CD4-positive, alpha-beta T cell treated with Interleukin-6 for 4 hours (primary cell): Measurements from ENCODE around the gene RABGAP1L.
A peak's percentile ranks its signal among the peaks of the same experiment; 100 is the strongest.
"Not testable (repeated sequence)": the region's sequence is repeated elsewhere in the genome, so short reads cannot be mapped to it uniquely, and the experiment has no call there.

Experiments
- DNase-seq: peaks from one replicate; pipeline ENCODE4 v3.0.0-alpha.2; 2020; ENCODE audit warnings: mixed read lengths

Gene RABGAP1L

DNA sequence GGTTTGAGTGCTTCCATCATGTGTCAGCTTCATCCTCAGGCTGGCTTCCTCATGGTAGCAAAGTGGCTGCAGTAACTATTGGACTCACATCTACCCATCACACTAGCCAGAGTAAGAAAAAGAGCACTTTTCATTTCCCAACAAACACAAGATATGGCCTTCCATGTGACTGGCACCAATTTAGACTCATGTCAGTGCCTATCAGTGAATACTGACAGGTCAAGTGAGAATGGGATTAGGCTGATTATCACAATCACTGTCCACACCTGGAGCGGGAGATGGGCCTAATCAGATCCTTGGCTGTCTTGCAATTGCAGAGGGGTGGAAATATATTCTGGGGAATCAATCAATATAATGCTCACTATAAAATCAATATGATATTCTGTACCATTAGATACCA, 2.9 kb upstream of the RABGAP1L start:
- DNase-seq, result no peak

DNA sequence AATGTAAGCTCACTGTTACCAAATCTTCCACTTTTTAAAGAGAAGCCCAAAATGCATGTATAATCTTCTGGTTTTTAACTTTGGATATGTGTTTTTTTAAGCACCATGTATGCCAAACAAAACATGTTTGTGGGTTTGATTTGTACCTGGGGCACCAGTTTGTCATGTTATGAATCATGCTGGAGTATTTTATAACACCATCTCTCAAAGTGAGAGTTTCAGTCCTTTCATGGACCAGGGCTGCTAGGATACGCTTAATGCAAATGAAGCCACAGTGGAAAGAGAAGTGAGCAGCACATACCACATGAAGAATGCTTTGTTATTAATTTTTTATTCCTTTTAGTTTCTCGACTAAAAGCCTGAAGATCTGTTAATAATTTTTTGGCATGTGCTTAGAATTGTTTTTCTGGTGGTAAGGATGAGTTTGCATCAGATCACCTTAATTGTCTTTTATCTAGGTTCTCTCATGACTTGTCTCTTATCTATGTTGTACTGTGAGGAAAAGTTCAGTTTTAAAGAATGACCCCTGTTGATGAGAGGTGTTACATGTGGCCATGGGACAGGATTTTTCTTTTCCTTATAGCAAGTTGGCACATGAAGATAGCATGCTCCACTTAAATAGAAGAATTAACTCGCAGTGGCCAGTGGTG, 2.0 kb upstream of the RABGAP1L start:
- DNase-seq, result no peak

DNA sequence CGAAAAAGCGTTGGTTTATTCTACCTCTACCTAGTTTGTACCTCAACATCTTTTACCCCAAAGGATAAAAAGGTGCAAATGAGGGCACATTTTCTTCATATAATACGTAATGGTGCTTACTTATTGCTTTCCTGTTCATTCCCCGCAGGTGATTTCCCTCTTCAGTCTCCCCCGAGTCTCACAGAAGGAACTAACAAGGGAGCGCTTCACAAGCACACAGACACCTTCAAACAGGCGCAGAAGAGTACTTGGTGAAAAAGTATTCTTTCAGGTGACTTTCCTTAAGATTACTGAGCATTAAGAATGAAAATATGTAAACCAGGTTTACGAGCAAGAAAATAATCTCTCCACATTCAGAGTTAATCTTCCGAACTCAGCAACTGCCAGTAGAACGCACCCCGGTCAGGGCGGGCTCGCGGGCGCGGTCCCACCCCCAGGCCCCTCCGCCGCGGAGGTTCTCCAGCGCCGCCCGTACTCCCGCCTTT, 511 bp upstream of the RABGAP1L start:
- no peak for DNase-seq

DNA sequence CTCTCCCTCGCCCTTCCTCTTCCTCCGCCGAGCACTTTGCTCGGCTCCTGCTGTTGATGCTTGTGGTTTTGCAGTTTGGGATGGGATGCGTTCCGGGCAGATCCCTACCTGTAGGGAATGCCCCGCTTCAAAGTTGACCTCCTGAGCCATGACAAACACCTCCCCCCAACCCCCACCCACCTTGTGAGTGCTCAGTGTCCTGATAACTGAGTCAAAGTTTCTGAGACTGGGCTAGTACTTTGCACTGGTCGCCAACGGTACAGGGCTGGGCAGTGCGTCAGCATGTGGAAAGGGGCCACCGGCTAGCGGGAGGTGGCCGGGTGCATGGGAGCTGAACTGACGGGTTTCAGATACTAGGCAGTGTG, 771 bp downstream of the RABGAP1L start:
- DNase-seq, result peak; percentile 15

DNA sequence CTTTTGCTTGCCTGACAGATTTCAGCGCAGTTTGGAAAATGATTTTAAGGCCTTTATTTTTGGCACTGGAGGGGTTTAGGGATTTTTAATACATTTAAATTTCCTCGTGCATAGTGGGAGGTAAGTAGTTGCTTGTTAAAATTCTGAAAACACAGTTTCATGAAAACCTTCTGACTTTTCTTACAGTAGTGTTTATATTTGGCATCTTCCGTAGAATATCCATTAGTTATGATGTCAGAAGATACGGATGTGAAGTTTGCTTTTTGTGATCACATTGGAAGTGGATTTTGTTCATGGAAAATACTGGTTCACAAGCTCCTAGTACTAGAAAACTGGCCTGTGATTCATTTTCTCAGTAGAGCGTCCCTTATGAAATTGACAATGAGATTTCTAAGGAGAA, 1.3 kb downstream of the RABGAP1L start:
- DNase-seq, result no peak

DNA sequence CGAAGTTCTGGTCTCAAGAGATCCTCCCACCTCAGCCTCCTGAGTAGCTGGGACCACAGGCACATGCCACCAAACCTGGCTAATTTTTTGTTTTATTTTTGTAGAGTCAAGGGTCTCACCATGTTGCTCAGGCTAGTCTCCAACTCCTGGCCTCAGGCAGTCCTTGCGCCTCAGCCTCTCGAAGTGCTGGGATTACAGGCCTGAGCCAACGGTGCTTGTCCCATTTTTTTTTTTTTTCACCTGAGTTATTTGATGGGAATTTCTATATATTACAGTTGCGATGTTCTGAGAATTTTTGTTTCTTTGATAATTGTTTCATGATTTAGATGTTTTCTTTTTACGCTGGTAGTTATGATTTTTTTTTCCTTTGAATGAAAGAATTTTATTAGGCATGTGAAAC, 2.5 kb downstream of the RABGAP1L start:
- no peak for DNase-seq

DNA sequence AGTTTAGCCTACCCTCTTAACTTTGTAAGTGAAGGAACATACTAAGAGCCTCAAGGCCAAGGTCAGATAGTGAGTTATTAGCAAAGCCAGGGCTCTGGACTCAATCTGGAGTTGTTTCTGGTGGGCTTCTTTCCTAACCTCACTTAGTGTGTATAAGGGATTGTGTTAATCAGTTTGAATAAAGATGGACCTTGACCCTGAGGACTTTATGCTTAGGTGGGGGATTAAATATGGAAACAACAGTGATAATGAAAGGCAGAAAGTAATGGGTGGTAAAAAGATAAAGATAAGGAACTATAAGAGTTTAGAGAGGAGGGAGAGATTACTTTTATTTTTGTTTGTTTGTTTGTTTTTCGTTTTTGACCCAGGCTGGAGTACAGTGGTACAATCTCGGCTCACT, 5.5 kb downstream of the RABGAP1L start:
- DNase-seq, result no peak

DNA sequence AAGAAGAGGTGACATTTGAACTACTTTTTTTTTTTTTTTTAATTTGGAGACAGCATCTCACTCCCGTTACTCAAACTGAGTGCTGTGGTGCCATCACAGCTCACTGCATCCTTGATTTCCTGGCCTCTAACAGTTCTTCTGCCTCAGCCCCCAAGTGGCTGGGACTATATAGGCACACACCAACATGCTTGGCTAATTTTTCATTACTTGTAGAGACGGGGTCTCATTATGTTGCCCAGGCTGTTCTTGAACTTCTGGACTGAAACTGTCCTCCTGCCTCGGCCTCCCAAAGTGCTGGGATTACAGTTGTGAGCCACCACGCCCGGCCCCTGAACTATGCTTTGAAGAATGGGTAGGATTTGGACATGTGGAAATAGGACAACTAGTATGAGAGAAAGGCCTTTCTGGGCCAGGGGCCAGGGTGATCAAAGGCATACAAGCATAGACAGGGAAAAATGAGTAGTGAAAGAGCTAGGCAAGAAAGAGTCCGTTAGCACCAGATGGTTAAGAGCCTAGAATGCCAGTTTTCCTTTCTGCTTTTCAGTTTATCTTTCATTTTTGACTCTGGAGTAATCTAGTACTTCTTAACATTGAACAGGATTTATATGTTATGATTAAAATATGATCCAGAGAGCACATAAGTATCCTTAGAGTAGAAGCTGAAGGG, 6.3 kb downstream of the RABGAP1L start:
- DNase-seq, result no peak

DNA sequence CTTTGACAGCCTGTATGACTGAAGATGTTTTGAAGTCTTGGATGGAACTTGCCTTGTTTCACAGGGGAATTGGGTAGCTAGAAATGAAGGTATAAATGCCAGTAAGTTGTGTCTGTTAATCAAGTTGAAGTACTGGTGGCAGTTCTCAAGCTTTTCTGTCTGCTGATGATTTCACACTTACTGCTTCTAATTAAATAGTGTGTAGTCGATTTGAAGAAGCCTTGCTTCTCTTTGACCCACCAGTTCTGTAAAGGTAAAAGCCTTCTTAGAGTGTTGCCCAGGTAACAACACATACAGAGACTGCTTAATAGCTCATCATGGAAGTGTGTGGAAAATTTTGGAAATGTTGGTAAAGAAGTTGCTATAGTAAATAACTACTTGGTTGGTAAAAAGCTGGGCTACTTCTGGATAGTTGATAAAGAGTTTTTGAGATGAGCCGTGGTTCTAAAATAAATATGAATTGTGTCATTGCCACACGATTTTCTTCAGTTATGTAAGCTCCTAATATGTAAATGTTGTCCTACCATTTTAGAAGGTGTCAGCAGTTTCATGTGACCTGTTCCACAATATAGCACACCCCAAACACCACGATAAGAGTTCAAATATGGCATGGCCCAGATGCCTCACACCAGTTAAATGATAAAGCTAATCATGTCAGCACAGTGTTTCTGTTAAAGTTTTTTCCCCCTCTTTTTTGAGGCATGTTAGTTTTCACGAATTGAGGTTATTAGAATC, 7.4 kb downstream of the RABGAP1L start:
- DNase-seq, result no peak

DNA sequence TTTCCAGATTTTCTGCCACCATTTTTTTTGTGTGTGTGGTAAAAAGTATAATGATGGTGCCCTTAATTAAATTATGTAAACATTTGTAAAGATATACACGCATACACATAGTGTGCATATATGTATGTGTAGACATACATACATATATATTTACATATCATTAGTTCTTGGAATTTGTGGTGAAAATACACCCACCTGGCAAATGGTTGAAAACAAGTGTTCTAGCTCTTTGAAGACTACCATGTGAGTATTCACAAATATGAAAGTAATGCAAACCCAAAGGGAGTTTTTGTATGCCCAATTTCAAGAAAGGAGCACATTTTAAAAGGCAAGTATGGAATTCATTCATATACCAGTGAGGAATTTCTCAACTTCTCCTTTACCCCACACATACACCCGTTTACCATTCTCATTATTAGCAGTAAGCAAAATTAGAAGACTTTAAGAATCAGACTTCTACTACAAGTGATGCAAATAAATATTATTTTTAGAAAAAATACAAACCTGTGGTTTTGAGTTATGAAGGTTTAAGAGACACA, 8.0 kb downstream of the RABGAP1L start:
- no peak for DNase-seq

DNA sequence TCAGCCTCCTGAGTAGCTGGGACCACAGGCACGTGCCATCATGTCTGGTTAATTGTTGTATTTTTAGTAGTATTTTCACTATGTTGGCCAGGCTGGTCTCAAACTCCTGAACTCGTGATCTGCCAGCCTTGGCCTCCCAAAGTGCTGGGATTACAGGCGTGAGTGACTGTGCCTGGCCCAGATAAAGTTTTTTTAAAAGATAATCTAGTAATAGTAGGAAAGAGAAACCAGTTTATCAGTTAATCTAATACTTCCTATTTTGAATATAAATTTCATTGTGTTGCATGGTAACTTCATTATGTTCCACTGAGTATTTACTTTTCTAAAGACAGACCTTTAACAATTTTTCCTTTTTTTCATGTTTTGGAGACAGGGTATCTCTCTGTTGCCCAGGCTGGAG, 10.0 kb downstream of the RABGAP1L start:
- DNase-seq, result no peak

DNA sequence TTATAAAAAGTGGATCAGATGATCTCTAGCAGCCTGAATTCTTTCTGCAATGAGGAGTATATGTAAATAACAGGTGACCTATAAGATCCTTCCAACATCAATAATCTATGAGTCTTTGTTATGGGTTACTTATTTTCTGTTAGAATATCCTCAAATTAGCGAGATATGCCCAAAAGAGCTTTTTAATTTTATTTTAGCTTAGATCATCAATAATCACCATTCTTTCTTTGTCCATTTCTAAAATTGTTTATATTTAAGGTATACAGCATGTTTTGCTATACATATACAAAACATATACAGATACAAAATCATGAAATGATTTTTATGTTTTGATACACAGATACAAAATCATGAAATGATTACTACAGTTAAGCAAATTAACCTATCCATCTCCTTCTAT, 11.8 kb downstream of the RABGAP1L start:
- no peak for DNase-seq

DNA sequence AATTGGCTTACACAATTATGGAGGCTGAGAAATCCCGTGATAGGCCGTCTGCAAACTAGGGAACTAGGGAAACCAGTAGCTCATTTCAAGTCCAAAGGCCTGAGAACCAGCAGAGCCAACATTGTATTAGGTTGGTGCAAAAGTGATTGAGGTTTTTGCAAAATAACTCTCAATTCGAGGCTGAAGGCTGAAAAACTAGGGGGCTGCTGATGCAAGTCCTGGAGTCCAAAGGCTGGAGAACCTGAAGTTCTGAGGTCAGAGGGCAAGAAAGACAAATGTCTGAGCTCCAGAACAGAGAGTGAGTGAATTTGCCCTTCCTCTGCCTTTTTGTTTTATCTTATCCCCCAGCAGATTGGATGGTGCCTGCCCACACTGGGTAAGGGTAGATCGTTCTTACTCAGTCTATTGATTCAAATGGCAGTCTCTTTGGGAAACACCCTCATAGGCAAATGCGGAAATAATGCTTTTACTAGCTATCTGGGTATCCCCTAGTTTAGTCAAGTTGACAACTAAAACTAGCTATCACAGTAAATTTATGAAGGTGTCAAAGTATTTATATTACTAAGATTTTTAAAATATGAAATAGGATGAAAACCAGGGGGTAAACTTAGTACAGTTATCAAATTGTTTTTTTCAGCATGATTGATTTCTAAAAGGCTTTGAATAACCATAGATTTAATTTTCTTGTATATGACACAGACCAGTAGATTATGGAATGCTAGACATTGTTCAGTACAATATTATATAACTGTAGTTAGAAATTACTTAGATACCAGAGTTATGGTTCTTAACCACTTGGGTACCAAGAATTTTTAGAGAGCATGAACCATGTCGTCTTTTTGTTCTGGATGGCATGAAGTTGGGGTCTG, 15.4 kb downstream of the RABGAP1L start:
- no peak for DNase-seq

DNA sequence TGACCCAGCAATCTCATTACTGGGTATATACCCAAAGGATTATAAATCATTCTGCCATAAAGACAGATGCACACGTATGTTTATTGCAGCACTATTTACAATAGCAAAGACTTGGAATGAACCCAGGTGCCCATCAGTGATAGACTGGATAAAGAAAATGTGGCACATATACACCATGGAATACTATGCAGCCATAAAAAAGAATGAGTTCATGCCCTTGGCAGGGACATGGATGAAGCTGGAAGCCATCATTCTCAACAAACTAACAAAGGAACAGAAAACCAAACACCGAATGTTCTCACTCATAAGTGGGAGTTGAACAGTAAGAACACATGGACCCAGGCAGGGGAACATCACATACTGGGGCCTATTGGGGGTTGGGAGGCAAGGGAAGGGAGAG, 19.1 kb downstream of the RABGAP1L start:
- DNase-seq, result not testable (repeated sequence)

DNA sequence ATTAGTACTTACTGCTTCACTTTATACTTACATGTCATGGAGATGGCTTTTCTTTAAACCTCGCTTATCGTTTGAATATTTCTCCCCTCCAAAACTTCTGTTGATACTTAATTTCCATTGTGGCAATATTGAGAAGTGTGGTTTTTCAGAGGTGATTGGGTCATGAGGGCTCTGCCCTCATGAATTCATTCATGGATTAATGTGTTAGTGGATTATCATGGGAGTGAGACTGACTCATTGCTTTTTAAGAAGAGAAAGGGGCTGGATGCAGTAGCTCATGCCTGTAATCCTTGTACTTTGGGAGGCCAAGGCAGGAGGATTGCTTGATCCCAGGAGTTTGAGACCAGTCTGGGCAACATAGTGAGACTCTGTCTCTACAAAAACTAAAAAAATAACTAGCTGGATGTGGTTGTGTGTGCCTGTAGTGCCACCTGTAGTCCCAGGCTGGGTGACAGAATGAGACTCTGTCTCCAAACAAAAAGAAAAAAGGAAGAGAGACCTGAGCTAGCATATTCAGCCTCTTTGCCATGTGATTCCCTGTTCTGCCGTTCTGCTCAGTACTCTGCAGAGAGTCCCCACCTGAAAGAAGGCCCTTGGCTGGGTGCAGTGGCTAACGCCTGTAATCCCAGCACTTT, 30.2 kb downstream of the RABGAP1L start:
- DNase-seq, result no peak

DNA sequence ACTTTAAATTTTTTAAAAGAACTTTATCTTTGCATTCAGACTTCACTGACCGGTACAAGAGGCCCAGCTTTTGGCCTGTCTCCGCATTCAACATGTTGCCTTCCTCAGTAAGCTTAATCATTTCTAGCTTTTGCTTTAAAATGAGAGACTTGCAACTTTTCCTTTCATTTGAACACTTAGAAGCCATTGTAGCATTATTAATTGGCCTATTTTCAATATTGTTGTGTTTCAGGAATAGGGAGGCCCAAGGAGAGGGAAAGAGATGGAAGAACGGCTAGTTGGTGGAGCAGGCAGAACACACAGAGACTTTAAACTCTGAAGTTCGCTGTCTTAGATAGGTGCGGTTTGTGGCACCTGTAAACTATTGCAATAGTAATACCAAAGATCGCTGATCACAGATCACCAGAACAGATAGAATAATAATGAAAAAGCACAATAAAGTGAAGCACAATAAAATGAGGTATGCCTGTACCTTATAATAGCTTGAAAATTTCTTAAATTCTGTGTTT, 31.4 kb downstream of the RABGAP1L start:
- DNase-seq, result no peak

DNA sequence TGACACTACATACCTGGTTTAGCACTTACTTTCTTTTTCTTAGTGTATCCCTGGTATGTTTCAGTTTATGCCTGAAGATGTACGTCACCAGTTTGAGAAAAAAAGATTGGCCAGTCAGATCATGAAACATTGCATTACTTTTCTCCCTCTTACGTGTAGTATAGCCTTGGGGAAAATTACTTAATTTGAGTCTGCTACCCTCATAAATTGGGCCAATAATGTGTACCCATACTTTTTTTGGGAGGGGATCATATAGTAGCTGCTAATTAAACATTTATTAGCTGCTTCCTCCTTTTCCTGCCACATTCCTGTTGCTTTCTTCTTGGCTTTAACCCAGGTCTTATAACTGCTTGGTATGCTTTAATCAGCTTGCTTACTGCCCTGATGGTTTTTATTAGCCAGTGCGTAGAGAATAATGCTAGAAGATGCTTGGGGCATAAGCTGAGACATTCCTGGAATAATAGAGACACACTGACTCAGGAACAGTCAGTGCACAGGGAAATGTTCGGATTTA, 32.1 kb downstream of the RABGAP1L start:
- DNase-seq, result no peak

DNA sequence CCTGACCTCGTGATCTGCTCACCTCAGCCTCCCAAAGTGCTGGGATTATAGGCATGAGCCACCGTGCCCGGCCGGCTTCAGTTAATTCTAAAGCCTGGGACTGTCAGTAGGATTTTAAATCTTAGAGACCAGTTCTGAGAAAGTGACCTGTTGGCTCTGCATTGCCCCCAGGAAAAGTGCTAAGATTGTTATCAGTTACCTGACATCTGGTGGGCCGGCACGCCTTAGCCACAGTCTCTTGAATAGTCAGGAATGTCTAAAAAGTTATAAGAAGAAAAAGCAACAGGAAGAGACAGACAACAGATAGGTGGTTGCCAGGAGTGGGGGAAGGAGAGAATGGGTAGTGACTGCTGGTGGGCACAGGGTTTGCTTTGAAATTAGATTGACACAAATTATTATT, 35.1 kb downstream of the RABGAP1L start:
- no peak for DNase-seq

DNA sequence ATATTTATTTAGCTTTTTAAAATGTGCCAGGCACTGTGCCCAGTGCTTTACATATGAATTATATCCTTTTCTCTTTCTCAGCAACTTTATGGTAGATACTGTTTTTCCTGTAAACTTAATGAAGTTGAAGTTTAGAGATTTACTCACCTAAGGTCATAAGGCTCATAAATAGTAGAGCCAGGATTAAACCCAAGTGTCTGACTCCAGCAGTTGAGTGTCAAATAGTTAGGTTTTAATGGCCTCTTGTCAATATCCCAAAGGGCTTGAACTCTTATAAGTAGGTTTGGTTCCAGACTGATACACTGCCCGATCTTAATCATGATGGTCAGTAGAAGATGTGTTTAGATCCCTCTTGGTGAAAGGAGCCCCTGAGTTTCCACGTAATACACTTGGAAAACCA, 37.8 kb downstream of the RABGAP1L start:
- no peak for DNase-seq

DNA sequence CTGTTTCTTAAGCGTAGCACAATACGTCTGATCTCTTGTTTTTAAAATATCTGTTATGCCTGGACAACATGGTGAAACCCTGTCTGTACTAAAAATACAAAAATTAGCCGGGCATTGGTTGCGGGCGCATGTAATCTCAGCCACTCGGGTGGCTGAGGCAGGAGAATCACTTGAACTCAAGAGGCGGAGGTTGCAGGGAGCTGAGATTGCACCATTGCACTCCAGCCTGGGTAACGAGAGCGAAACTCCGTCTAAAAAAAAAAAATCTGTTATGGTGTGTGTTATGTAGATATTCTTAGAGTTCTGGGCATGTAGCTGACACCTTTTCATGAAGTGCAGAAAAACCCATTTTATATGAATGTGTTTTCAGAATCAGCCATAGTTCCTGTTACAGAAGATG, 38.2 kb downstream of the RABGAP1L start:
- DNase-seq, result no peak

DNA sequence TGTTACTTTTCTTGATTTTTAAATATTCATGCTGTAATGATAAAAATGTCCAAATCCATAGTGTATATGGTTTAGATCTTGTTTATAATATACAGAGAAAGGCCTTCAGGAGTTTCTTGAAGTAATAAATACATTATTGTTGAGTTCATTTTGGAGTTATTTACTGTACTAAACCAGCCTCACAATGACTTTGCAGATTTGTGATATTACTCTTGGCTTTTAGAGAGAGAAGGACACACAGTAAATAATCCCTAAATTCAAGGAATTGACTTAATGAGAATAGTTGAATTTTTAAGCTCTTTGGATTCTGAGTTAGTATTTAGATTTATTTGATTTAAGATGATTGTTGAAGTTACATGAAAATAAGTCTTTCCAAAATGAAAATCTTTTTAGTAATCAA, 38.9 kb downstream of the RABGAP1L start:
- no peak for DNase-seq

DNA sequence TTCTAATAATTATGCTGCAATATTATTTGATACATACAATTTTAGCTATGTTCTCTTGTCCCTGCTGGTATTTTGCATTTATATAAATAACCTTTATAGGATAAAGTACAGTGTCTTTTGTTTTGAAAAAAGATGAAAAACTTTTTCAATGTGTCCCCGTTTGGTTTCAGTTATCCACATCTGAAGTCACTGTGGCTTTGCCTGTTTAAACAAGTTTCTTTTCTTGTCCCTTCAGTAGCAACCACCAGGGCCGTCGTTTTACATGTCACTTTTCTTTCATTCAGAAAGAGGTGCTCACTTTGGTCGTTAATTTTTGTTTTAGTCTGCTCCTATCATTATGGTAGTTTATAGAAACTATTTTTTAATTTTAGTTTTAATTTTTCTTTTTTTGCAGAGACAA, 41.4 kb downstream of the RABGAP1L start:
- no peak for DNase-seq
